ENCODE data around the gene MBD5.

DNA sequence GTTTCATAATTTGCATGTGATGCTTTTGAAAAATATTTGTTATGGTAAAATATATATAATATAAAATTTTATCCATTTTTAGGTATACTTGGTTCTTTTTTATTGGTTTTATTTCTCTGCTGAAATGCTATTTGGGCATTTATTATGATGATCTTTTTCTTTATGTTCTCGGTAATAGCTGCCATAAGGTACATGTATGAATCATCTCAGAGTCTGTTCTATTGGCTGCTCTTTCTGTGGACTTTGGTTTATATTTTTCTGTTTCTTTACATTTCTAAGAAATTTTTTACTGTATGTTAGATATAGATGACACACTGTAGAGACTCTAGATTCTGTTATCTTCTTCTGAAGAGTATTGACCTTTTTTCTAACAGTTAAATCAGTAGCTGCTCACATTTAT lies 219.9 kb downstream of the MBD5 start:
- TF ChIP-seq CTCF (IDR thresholded peaks at IDR 0.05): no peak
- TF ChIP-seq POLR2A (IDR thresholded peaks at IDR 0.05): no peak
